Measurements from ENCODE around the gene CEACAM21. TPM values are rescaled to one million over a fixed set of nuclear protein-coding genes. Genes with fewer than 3 reads are reported as not detected.

Gene CEACAM21
- total and polyA plus RNA-seq, 4 donors = 5.1 to 11.9 (median 11.0) TPM

DNA sequence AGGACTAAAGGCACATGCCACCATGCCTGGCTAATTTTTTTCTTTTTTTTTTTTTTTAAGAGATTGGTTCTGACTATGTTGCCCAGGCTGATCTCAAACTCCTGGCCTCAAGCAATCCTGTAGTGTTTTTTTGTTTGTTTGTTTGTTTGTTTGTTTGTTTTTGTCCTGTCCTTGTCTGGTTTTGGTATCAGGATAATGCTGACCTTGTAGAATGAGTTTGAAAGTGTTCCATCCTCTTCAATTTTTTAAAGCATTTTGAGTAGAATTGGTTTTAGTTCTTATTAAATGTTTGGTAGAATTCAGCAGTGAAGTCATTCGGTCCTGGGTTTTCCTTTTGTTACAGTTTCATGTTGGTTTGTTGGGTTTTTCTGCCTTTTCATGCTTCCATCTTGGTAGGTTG lies 31.7 kb downstream of the CEACAM21 start:
- Histone ChIP-seq H3K27me3 (ENCODE audit: control insufficient read depth, insufficient read depth, low read length) (peaks cover 4% of the 10 kb centered on the region), H3K4me3 (ENCODE audit: low read depth, low read length) (no peak overlapping the region), H3K27ac (ENCODE audit: low read depth, low read length) (no peak overlapping the region), H3K4me1 (ENCODE audit: control insufficient read depth, insufficient read depth, low read length) (no peaks in the 10 kb centered on the region), H3K36me3 (ENCODE audit: control insufficient read depth, insufficient read depth, low read length) (no peaks in the 10 kb centered on the region), H3K9me3 (ENCODE audit: control insufficient read depth, insufficient read depth, low read length) (no peaks in the 10 kb centered on the region)
- 88% methylated on average over 1 of the region's 1 CpG for WGBS (ENCODE audit: insufficient coverage)
- no peak for DNase-seq (ENCODE audit: low read depth in 4 of 6, low spot score in 6 of 6)

DNA sequence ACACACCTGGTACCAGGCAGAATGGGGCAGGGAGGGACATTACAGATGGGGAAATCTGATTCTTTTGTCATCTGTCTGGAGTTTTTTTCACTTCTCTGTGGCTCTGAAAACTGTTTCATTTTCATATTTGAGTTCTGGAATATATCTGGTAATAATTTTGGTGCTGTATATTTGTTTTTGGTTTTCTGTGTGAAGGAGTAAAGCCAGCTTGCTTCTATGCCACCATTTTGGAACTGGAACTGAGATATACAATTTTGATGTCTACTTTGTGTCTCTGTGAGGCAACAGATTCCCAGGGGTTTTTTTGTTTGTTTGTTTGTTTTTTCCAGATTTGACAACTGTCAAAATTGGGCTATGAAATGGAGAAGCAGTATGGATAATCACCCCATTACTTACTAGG lies 34.8 kb downstream of the CEACAM21 start:
- Histone ChIP-seq H3K27me3 (ENCODE audit: control insufficient read depth, insufficient read depth, low read length) (no peaks in the 10 kb centered on the region), H3K4me3 (ENCODE audit: low read depth, low read length) (no peak overlapping the region), H3K9me3 (ENCODE audit: control insufficient read depth, insufficient read depth, low read length) (no peaks in the 10 kb centered on the region), H3K36me3 (ENCODE audit: control insufficient read depth, insufficient read depth, low read length) (no peaks in the 10 kb centered on the region), H3K27ac (ENCODE audit: low read depth, low read length) (no peak overlapping the region), H3K4me1 (ENCODE audit: control insufficient read depth, insufficient read depth, low read length) (no peaks in the 10 kb centered on the region)
- DNase-seq (ENCODE audit: low read depth in 4 of 6, low spot score in 6 of 6) = no peak

DNA sequence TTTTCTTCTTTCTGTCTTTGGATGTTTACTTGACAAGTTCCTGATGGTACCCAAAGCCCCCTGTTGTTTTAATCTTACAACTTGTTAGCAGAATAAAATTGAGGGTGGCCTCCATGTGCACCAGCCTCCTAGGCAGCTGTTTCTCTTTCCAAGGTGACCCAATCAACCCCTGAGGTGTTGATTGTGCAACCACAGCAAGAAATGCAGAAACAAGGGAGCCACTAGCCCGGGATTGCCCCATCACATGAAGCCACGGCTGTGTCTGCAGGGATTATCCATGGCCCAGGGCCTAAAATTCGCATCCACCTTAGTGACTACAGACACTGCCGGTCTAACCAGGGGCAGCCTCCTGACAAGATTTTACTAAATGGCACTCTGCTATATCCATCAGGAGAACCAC lies 36.5 kb downstream of the CEACAM21 start:
- H3K27me3 ChIP-seq (ENCODE audit: control insufficient read depth, insufficient read depth, low read length) = no peaks in the 10 kb centered on the region
- H3K4me1 ChIP-seq (ENCODE audit: control insufficient read depth, insufficient read depth, low read length) = no peaks in the 10 kb centered on the region
- no peaks in the 10 kb centered on the region for H3K9me3 ChIP-seq (ENCODE audit: control insufficient read depth, insufficient read depth, low read length)
- no peak overlapping the region for H3K27ac ChIP-seq (ENCODE audit: low read depth, low read length)
- 80% methylated on average over 4 of the region's 4 CpGs for WGBS (ENCODE audit: insufficient coverage)
- no peak for DNase-seq (ENCODE audit: low read depth in 4 of 6, low spot score in 6 of 6)
- no peak overlapping the region for H3K4me3 ChIP-seq (ENCODE audit: low read depth, low read length)
- H3K36me3 ChIP-seq (ENCODE audit: control insufficient read depth, insufficient read depth, low read length) = no peaks in the 10 kb centered on the region

DNA sequence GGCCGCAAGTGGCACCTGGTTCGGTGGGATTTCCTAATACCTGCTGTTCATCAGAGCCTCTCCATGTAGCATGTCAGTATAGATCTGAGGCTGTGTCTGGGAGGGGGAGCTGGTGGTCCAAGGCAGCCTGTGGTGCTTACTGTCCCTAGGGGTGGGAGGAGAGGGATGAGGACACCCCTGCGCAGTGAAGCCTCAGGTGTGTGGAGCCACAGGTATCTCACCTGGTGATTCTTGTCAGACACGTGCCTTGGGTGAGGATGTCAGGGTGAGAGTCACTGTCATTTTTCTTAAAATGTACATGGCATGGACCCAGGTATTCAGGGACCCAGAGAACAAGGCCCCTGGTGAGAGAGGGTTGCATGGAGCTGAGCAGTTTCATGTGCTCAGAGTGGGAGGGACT lies 39.2 kb downstream of the CEACAM21 start:
- H3K27me3 ChIP-seq (ENCODE audit: control insufficient read depth, insufficient read depth, low read length) = no peaks in the 10 kb centered on the region
- H3K9me3 ChIP-seq (ENCODE audit: control insufficient read depth, insufficient read depth, low read length) = no peaks in the 10 kb centered on the region
- H3K4me1 ChIP-seq (ENCODE audit: control insufficient read depth, insufficient read depth, low read length) = no peaks in the 10 kb centered on the region
- H3K4me3 ChIP-seq (ENCODE audit: low read depth, low read length) = no peak overlapping the region
- WGBS (ENCODE audit: insufficient coverage) = 90% methylated on average over 4 of the region's 4 CpGs
- no peaks in the 10 kb centered on the region for H3K36me3 ChIP-seq (ENCODE audit: control insufficient read depth, insufficient read depth, low read length)
- no peak overlapping the region for H3K27ac ChIP-seq (ENCODE audit: low read depth, low read length)
- no peak for DNase-seq (ENCODE audit: low read depth in 4 of 6, low spot score in 6 of 6)

DNA sequence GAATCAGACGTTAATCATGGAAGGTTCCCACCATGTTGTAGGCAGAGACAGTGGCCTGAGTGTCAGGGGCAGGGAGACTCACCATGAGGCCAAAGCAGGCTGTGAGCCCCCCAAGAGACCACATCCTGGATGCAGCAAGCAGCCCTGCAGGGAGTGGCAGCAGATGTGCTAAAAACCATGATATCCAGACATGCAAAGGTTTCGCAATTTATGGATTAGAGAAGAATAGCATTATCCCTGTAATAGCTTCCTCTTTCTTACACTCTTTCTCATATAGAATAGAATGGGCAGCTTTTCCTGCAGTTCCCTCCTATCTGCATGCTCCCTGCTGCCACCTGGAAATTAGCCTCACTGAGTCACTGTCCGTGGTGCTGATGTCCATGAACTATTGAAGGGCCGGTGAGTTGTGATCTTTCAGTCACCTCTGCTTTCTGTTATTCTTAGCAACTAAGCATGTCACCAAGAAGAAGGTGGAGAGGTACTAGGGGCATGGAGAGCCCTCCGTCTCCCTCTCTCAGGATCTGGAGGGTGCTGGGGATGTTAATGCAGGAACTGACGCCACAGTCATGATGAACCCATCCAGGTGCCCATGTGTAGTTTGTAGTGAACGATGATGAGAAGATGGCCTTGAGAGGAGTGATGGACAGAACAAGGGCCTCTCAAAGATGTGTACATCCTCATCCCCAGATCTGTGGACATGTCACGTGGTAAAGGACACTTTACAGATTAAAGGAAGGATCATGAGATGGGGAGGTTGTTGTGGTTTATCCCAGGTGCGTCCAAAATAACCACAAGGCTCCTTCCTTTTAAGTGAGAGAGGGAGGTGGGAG lies 41.0 kb downstream of the CEACAM21 start:
- H3K27ac ChIP-seq (ENCODE audit: low read depth, low read length) = no peak overlapping the region
- no peaks in the 10 kb centered on the region for H3K9me3 ChIP-seq (ENCODE audit: control insufficient read depth, insufficient read depth, low read length)
- DNase-seq (ENCODE audit: low read depth in 4 of 6, low spot score in 6 of 6) = peak in 1 of 6 donors; percentile 5
- no peak overlapping the region for H3K4me3 ChIP-seq (ENCODE audit: low read depth, low read length)
- no peaks in the 10 kb centered on the region for H3K27me3 ChIP-seq (ENCODE audit: control insufficient read depth, insufficient read depth, low read length)
- WGBS (ENCODE audit: insufficient coverage) = 23% methylated on average over 3 of the region's 9 CpGs
- no peaks in the 10 kb centered on the region for H3K36me3 ChIP-seq (ENCODE audit: control insufficient read depth, insufficient read depth, low read length)
- no peaks in the 10 kb centered on the region for H3K4me1 ChIP-seq (ENCODE audit: control insufficient read depth, insufficient read depth, low read length)

DNA sequence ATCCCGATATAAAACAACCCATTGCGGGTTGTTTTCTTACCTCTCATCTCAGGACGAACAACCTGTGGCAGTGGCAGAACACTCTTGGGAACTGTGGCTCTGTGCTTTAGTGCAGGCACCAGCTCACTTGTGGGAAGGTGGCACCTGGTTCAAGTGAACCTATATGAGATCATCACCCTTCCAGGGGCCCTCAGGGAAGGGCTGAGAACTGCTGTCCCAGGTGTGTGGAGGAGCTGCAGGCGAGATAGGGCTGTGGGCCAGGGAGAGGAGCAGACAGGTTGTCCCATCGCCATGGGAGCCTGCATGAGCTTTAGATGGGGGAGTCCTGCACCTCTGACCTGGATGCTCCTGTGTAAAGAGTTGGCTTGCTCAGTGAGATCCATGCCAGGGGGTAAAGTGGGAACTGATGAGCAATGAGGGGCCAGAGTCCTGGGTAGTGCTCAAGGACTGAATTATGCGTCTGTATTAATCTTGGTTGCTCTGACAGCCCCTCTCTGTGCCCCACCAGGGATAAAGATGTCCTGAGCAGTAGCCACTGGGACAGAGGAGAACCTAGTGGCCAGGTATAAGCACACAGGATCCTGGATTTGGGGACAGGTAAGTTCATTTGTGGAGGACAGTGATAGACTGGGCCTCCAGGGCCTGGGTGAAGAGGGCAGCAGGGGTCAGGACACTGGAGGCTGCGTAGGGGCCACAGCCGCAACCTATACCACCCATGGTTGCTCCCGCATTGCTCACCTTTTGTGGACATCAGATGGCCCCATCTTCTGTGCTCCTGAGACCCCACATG lies 42.2 kb downstream of the CEACAM21 start:
- no peak overlapping the region for H3K27ac ChIP-seq (ENCODE audit: low read depth, low read length)
- no peak for DNase-seq (ENCODE audit: low read depth in 4 of 6, low spot score in 6 of 6)
- no peaks in the 10 kb centered on the region for H3K4me1 ChIP-seq (ENCODE audit: control insufficient read depth, insufficient read depth, low read length)
- no peaks in the 10 kb centered on the region for H3K36me3 ChIP-seq (ENCODE audit: control insufficient read depth, insufficient read depth, low read length)
- WGBS (ENCODE audit: insufficient coverage) = 74% methylated on average over 6 of the region's 9 CpGs
- H3K4me3 ChIP-seq (ENCODE audit: low read depth, low read length) = no peak overlapping the region
- no peaks in the 10 kb centered on the region for H3K9me3 ChIP-seq (ENCODE audit: control insufficient read depth, insufficient read depth, low read length)
- no peaks in the 10 kb centered on the region for H3K27me3 ChIP-seq (ENCODE audit: control insufficient read depth, insufficient read depth, low read length)

DNA sequence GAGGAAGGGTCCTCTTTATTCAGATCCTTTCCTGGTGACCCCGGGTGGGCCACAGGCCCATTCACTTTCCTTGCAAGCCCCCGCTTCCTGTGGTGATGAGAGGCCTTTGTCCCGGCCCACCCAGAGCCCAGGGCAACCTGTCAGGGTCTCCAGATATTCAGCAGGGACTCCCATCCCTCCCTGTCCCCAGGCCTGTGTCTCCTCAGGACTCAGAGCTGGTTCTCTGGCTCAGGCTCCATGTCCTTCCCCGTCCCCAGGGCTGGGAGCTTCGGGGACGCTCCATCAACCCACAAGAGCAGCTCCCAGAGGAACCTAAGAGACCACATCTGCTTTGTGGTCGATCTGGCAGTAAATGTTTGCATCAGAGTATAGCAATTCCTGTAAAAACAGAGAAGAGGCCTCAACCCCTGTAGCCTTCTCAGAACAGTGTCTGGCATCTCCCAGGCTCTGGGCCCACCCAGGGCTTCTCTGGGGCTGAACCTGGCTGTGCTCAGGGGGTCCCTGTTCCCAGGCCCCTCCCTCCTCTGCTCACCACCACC lies 43.1 kb downstream of the CEACAM21 start:
- H3K9me3 ChIP-seq (ENCODE audit: control insufficient read depth, insufficient read depth, low read length) = no peaks in the 10 kb centered on the region
- no peak overlapping the region for H3K4me3 ChIP-seq (ENCODE audit: low read depth, low read length)
- WGBS (ENCODE audit: insufficient coverage) = 36% methylated on average over 7 of the region's 7 CpGs
- no peaks in the 10 kb centered on the region for H3K27me3 ChIP-seq (ENCODE audit: control insufficient read depth, insufficient read depth, low read length)
- H3K4me1 ChIP-seq (ENCODE audit: control insufficient read depth, insufficient read depth, low read length) = no peaks in the 10 kb centered on the region
- no peak overlapping the region for H3K27ac ChIP-seq (ENCODE audit: low read depth, low read length)
- no peaks in the 10 kb centered on the region for H3K36me3 ChIP-seq (ENCODE audit: control insufficient read depth, insufficient read depth, low read length)
- no peak for DNase-seq (ENCODE audit: low read depth in 4 of 6, low spot score in 6 of 6)

DNA sequence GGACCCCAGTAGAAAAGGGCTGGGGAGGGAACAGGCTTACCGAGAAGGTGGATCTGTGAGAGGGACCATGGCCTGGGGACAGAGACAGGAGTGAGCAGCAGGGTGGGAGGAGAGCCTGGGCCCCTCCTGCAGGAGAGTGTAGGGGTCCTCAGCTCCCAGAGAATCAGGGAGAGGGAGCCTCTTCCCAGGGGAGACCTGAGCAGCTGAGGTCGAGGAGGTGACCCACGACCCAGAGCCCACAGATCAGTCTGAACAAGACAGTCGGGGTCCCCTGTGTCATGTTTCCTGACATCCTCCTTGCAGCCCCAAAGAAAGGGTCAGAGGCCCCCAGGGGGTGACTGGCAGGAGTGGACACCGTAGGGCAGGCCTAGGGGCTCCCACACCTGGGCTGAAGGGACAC lies 44.2 kb downstream of the CEACAM21 start:
- Histone ChIP-seq H3K27me3 (ENCODE audit: control insufficient read depth, insufficient read depth, low read length) (no peaks in the 10 kb centered on the region), H3K27ac (ENCODE audit: low read depth, low read length) (no peak overlapping the region), H3K4me1 (ENCODE audit: control insufficient read depth, insufficient read depth, low read length) (no peaks in the 10 kb centered on the region), H3K9me3 (ENCODE audit: control insufficient read depth, insufficient read depth, low read length) (no peaks in the 10 kb centered on the region), H3K4me3 (ENCODE audit: low read depth, low read length) (no peak overlapping the region), H3K36me3 (ENCODE audit: control insufficient read depth, insufficient read depth, low read length) (no peaks in the 10 kb centered on the region)
- DNase-seq (ENCODE audit: low read depth in 4 of 6, low spot score in 6 of 6) = no peak
- WGBS (ENCODE audit: insufficient coverage) = 71% methylated on average over 5 of the region's 5 CpGs

DNA sequence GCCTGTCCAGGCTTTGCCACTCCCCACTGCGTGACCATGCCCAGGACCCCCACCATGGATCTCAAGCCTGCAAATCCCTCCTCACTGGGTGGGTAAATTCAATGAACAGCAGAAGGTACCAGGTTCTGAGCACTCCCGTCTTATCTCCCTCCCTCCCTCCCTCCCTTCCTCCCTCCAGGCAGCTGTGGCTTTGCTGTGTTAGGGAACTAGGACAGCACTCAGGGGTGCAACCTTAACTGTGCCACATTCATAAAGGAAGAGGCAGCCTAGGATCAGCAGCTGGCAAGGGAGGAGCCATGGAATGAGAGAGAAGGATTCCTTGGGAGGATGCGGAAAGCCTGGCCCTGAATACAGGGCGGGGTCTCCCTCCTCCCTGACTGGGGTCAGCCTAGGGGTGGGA lies 45.3 kb downstream of the CEACAM21 start:
- Histone ChIP-seq H3K27ac (ENCODE audit: low read depth, low read length) (no peak overlapping the region), H3K27me3 (ENCODE audit: control insufficient read depth, insufficient read depth, low read length) (no peaks in the 10 kb centered on the region), H3K36me3 (ENCODE audit: control insufficient read depth, insufficient read depth, low read length) (no peaks in the 10 kb centered on the region), H3K4me3 (ENCODE audit: low read depth, low read length) (no peak overlapping the region), H3K9me3 (ENCODE audit: control insufficient read depth, insufficient read depth, low read length) (no peaks in the 10 kb centered on the region), H3K4me1 (ENCODE audit: control insufficient read depth, insufficient read depth, low read length) (no peaks in the 10 kb centered on the region)
- DNase-seq (ENCODE audit: low read depth in 4 of 6, low spot score in 6 of 6) = no peak
- WGBS (ENCODE audit: insufficient coverage) = 34% methylated on average over 3 of the region's 4 CpGs
